Activated CD4-positive, CD25-positive, alpha-beta regulatory T cell treated with anti-CD3 and anti-CD28 coated beads, Interleukin-2, amount 50 U/mL, for 72 hours (primary cell): ENCODE data around the gene KCNJ10.

Source experiments
- DNase-seq: peaks from one replicate; pipeline ENCODE4 v3.0.0; 2021

KCNJ10 gene

DNA sequence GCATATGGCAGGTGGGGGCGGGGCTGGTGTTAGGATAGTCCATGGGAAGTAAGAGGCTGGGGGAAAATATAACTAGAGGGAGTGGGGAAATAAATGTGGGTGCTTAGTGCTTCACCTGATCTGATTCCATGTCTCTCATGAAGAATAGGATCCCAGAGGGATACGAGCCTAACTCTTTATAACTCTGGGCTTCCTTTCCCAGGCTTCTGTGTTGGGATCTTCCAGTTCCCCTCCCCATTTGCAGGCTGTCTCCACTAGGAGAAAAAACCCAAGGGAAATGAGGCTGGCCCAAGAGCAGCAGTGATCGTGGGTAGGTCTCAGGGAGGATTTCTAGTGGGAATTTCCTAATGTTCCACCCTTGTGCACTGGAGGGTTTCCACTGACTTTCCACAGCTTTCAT, 13.0 kb upstream of the KCNJ10 start:
- no peak for DNase-seq

DNA sequence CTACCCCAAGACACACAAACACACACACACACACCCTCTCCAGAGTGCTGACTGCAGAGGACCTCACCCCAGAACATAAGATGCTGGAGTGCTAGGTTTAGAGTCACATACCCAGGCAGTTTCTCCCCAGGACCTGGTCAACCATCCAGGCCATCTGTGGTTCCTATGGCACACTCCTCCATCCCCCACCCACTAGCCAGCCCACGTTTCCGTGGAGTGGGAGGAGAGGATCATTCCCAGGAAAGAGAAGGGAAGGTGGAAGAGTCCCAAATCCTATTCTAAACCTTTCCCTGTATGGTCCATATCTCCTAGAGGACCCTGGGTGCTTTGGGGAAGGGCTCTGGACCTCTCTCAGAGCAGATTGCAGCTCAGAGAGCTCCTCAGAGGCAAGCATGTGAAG, 12.5 kb upstream of the KCNJ10 start:
- no peak for DNase-seq

DNA sequence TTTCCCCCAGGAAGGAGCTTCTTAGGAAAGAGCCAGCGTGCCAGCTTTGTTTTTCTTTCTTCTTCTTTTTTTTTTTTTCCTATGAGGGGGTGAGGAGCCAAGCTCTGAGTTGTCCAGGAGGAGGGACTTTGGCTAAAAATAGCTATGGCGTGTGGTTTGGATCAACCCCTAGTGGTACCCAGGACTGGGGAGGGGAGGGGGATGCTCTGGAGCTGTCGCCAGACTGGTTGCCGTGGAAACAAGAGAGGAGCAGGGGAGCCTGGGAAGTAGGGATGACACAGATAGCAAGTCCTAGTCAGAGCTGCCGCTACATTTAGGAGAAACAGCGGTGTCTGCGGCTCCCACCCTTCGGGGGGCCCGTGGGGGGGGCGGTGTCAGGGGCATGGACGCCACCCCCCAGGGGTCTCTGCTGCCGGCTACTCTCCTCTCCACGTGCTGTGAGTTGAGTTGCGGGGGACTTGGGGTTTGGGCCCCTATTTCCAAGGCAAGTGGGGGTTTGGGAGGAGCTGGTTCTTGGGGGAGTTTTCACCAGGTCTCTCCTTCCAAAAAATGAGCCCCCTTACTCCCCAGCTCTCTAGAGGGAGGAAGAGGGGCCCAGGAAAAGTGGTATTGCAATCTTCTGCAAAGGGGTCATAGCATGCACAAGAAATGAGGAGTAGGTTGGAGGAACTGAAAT, 11.4 kb upstream of the KCNJ10 start, which contains the start of gene KCNJ9:
KCNJ9 (plus strand) TSS at position 278 of the 676 bp plus-strand sequence. CDS start 2,493 bp downstream, outside the sequence.
- no peak for DNase-seq

DNA sequence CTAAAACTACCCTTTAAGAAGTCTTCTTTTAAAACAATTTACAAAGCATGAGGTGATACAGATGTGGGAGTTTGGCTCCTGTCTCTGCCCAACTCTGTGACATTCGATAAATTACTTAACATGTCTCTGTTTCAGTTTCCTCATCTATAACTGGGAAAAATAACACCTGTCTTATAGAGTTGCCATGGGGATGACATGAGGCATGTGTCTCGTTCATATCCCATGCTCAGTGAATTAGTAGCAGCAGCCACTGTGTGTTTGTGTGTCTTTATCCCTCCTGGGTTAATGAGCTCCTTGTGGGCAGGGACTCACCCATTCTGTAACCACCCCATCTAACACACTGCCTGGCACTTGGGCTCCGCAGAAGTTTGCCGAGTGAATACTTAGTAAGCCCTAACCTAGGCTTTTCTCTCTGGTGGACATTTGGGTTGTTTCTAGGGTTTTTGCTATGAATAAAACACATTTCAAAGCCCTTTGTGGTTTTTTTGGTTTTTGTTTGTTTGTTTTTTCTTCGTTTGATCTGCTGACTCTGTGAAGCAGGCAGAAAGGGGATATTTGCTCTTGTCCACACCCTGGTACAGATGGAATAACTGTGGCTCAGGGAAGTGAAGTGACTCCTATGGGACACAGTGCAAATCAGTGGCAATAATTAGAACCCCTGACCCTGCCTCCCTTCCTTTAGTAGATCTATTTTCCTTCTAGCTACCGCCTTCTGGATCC, 10.6 kb upstream of the KCNJ10 start:
- DNase-seq = no peak

DNA sequence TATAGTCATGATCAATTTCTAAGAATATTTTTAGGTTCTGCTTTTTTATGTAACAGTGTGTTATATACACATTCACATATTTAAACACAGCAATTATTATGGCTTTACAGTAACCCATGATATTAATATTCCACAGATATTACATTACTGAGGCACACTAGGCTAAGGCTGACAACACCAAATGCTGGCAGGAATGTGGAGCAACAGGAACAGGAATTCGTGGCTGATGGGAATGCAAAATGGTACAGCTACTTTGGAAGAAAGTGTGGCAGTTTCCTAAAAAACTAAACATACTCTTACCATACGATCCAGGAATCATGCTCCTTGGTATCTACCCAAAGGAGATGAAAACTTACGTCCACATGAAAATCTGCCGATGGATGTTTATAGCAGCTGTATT, 9.5 kb upstream of the KCNJ10 start:
- no peak for DNase-seq

DNA sequence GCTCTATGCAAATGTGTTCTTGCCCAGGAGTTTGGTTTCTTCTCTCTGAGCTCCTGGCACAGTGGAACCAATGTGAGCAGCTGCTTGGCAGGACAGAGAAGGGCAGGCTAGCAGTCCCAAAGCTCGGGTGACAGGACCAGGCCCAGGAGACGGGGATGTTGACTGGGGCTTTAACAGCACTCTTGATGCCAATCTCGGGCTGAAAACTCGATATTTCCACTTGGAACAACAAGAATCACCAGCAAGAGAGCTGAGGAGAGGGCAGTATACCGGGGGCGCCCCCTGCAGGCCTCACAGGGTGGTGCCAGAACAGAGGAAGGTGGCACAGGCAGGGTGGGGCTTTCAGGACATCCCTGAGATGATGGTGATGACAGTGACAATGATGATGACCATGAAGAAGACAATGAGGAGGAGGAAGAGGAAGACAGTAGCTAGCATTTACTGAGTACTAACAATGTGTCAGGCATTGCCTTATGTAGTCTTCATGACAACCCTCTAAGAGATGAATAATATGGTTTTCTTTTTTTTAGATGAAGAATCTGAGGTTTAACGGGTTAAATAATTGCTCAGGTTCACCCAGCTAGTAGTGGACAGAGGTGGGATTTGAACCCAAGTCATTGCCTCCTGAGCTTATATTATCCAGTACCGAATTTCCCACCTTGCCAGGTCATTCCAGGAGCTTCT, 8.7 kb upstream of the KCNJ10 start:
- peak; percentile 59 for DNase-seq

DNA sequence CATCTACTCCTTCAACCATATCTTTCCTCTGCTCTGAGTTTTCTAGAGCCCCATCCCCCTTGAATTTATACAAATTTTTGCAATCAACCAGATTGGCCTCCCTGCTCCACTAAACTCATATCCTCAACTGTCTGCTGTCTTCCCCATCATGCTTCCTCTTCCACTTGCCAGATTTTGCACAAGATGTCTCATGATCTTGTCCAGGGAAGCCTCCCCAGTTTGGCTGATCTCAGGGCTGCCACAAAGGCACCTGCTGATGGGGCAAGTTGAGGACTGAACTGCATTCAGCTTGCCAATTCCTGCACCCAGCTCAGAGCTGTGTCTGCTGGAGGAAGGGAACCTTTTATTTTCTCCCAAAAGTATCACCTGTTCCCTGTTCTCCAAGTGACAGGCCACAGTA, 7.5 kb upstream of the KCNJ10 start:
- DNase-seq = no peak

DNA sequence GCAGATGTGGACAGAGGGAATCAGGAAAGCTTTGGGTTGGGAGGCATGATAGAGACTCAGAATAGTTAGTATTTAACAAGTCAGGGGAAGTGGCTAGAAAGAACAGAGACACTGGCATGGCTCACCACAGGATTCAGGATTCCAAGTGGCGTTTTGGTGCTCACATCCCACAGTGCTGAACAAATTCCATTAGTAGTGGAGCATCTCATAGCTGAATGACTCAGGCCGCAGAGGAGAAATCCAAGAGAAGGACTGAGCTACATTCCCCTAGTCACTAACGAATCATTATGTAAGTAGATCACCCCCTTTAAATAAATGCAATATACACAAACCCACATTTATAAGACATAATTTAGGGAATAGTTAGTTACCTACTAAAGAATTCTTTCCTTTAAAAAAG, 6.3 kb upstream of the KCNJ10 start:
- no peak for DNase-seq

DNA sequence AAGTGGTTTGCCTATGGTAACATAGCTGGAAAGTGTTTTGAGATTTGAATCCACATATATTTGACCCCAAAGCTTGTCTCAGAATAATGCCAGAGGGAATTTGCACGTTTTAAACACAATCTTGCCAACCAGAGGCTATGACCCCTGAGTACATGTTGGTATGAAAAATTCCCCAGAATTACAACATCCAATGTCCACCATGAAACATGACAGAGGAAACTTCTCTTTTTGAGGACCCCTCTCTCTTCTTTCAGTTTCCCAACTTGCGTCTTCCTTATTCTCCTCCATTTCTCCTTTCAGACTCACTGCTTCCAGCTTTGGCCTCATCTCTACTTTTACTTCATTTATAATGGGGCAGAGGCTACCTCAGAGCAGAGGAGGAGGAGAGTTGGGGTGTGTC, 5.9 kb upstream of the KCNJ10 start:
- DNase-seq = no peak

DNA sequence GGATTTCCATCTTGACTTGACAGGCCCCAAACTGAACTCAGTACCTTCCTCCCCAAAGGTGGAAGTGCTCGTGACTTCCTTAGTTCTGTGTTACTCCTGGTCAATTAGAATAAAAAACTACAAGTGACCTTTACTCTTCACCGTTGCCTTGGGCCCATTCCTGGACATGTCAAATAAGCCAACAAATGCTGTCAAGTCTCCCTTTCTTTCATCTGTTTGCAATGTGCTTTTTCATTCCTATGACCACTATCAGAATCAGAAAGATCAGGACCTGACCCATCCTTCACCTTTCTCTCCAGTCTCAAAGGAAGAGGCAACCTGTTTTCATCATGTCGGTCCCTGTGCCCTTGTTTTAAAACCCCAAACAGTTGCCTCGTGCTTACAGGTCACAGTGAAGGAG, 4.9 kb upstream of the KCNJ10 start:
- DNase-seq = no peak

DNA sequence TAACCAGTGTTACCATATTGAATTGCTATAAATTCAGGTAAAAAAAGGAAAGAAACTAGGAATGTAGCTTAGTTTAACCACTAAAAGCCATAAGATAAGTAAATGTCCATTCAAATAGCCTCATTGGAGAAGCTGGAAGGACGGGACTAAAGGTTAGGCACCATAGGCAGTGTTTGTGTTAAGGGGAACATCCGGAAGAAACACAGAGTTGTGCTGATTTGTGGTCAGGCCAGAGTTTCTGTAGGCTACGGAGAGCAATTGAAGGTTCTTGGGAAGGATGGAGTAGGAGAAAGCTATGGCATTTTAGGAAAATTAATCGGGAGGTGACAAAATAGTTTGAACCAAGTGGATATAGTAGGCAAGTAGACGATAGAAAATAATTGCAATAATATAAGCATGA, 1.3 kb upstream of the KCNJ10 start:
- DNase-seq = no peak

DNA sequence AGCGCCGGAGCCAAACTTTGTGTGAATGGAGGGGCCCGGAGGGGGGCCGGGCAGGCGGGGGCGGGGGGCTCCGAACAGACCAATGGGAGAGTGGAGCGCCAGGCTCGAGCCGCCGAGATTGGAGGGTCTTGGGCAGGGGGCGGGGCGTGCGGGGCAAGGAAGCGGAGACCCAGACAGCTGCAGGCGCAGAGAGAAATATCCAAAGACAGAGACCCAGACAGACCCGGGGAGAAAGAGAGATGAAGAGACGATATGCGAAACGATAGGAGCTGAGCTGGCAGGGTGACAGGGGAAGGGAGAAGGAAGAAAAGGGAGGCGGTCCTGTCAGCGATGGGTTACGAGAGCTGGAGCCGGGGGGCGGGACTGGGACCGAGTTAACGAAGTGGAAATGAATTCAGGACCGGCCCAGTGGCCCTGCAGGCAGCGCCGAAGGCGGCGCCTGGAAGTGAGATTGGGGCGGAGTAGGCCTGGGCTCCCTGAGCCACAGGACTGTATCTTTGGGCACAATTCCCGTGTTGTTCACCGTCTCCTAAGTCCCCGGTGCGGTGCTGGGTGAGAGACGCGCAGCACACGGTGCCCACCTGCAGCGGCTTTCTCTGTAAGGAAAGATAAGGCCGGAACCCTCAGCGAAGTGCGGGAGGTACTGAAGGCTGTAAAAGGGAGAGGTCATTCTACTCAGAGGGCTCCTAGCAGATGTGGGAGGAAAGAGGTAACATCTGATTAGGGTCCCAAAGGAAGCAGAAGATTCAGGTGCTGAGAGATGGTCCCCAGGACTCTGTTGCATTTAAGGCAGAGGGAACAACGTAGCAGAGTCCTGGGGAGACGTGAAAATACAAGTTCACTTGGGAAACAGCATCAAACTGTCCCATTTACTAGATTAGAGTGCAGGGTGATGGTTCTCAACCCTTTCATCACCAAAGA, 543 bp upstream of the KCNJ10 start:
- DNase-seq = no peak

DNA sequence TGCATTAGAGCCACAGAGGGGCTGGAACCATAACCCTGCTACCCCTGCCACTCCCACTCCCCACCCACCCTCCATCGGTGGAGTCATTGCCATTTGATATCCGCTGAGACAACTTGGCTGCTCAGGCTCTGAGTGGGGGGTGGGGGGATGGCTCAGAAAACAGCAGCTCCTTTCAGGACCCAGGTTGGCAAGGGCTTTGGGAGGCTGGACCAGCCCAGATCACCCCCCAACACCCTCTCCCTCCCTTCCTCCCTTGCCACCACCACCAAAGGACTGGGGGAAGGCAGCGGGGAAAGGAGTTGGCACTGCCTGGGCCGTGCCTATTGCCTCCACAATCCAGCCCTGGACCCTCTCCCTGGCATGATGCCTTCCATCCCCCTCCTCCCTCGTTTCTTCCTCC, 1.7 kb downstream of the KCNJ10 start:
- no peak for DNase-seq

DNA sequence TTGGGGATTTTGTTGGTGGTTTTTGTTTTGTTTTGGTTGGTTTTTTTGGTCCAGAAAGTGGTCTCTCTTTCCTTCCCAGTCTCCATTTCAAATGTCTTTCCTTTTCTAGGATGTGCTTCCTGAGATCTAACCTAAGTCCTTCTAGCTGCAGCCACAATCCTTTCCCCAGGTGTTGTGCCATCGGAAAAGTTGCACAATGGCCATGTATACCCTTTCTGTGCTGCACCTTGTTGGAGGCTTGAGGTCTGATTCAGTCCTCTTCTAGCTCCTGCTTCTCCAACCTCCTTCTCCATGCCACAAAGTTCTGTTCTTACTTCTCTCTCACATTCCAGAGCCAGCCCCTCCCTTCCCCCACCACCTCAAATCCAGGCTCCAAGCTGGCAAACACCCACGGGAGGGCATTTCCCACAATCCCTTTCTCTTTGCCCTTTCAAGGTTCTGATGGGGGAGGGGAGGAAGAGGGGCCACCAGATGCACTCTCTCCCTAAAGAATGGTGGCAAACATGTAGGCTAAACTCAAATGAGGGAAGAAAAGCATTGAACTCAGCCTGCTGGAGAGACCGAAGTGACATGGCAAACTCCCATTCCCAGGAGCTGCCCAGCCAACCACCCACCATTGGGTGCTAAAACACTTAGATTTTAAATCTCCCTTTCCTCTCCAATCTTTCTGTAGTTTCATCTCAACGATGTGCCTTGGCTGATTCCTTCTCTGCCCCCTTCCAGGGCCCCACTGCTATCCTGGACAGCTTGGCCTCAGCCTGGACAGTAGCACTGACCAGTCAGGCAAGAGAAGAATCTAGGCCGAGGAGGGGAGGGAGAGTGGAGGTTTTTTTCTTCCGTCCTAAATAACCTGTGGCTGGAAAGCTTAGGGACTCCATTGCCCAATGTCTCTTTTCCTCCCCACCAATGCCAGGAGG, 2.9 kb downstream of the KCNJ10 start:
- DNase-seq = no peak

DNA sequence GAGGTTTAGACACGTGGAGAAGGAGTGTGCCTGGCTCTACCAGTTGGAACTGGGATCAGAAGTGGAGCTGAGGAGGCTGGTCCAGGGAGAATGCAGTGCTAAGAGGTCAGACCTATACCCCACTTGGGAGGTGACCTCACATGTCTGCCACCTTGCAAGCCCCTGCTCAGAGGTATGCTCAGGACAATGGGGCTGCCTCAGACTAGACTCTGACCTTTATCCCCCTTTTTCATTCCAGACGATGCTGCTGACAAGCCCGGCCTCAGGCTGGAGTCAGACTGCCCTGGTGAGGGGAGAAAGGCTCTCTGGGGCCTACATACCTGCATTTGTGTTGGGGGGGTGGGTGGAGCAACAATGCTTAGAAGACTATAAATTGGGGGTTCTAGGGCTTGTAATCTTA, 5.2 kb downstream of the KCNJ10 start:
- no peak for DNase-seq

DNA sequence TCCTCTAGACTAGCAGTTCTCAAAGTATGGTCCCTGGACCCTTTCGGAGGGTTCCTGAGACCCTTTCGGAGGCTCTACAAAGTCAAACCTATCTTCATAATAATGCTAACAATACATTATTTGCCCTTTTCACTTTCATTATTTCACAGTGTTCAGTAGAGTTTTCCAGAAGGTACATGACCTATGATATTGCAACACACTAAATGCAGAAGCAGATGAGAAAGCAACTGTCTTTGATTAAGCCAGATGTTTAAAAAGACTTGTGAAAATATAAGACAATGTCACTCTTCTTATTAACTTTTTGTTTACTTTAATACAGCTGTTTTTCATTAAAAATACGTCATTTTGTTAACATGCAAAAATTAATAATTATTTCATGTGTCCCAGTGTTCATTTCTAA, 5.8 kb downstream of the KCNJ10 start:
- DNase-seq = no peak

DNA sequence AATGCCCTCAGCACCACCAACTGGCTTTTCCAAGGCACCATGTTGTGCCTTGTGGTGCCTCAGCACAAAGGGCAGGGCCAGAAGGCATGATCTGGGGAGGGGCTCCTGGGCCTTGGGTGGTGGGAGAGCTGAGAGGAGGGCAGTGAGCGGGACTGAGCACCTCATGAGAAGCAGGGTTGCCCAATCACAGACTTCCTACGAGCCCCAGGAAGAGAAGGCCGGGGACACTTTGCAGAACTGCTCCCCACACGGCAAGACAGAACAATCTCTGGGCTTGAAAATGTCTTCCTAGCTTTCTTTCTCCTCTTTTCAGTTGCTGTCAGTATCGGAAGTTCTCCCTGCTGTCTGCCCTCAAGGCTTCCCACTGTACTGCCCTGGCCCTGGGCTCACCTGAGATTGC, 6.8 kb downstream of the KCNJ10 start:
- no peak for DNase-seq

DNA sequence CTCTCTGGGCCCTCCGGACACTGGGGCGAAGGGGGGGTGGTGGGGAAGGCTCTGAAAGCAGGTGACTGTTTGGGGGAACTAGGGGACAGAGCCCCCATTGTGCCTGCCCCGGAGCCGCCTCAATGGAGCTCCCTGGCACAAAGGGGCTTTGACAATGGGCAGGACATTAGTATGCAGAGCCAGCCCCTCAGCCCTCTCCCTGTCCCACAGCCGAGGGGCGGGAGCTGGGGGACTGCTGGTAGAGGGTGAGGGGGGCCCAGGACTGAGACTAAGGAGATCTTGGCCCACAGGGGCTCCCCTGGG, 7.8 kb downstream of the KCNJ10 start:
- no peak for DNase-seq

DNA sequence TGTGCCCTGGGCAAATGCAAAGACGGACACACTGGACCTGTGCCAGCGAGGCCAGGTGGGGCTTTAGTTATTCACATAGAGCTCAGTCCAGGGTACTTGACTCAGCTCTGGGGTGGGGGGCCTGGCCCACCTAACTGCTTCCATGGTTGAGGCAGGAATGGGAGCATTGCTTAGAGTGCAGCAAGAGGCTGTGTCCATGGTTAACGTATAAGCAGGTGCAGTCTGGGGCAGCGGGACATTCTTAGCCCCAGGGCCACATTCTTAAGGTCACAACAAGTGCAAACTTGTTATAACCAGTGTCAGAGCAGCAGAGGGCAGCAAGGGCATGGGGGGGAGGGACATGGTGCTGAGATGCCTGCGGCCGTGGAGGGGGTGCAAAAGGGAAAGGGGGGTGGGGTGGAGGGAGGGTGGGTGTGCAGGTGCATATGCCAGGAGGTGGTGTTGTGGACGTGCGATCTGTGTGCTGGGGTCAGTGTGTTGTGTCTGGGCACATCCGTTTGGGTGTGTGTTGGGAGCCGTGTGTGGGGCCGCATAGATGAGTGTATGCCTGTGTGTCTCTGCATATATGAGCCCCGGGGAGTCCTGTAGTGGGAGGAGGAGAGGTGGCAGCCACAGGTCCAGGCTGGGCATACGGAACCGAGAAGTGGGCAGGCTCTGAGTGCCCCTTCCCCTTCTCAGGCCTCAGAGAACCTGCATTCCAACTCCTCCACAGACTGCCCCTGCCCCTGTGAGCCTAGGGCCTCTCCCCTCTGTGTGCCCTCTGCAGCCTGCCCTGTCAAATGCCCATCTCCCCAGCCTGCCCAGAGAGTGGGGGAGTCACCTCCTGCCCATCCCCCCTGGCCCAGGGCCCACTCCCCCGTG, 8.4 kb downstream of the KCNJ10 start:
- DNase-seq = no peak

DNA sequence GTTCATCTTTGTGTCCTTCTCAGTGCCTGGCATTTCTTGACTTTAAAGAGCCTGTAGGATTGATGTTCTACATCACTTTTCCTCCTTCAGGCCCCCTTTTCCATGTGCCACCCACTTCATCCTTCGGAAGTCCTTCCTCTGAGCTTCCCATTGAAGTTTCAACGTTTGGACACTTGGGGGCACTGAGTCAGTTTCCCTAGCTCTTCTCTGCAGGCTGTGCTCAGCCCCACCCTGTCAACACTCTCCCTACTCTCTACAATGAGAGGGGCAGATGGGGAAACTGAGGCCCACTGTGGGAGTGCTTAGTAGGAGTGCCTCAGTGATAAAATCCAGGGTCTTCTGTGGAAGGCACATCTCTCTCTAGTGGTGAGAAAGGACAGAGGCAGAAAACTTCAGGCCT, 11.9 kb downstream of the KCNJ10 start:
- DNase-seq = no peak

DNA sequence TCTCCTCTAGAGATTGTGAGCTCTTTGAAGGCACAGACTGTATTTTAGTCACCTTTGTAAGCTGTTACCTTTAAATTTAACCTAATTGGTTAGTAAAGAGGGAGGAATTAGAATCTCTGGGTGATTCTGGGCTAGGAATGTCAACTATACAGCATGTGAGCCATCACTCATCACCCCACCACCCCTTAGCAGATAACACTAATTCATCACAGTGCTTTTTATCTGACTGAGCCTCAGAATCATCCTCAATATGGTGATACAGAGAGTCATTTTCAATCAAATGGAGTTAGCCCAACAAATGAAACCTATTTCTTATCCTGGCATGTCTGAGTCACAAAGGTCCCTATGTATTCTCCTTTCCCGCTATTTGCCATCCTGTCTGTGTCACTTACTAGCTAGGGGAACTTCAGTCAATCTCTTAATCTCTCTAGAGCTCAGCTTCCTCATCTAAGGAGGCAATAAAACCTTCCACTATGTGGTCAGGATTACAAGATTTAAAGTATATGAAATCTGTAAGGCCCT, 13.3 kb downstream of the KCNJ10 start:
- DNase-seq = no peak
